ENCODE measurements around the gene LDHD.
"Not testable (repeated sequence)": the region's sequence is repeated elsewhere in the genome, so short reads cannot be mapped to it uniquely, and the experiment has no call there.

LDHD gene

GRCh38 chr16:75116081-75116910 is at the start of gene LDHD:
LDHD (minus strand) TSS chr16:75116780; CDS start chr16:75116720, 60 bp downstream.
- no peak for DNase-seq

- no peak for DNase-seq
Observed at GRCh38 chr16:75160386-75160785, 43.8 kb upstream of the LDHD start.

GRCh38 chr16:75152635-75153034 is 36.1 kb upstream of the LDHD start:
- DNase-seq, result no peak

- no peak for DNase-seq
Observed at GRCh38 chr16:75151798-75152197, 35.2 kb upstream of the LDHD start.

GRCh38 chr16:75148311-75149195 is 32.0 kb upstream of the LDHD start, which contains the start of gene ZFP1:
ZFP1 (plus strand) TSS chr16:75148524; CDS start chr16:75152952, 4,428 bp downstream.
- DNase-seq, result peak; percentile 91

GRCh38 chr16:75147968-75148310 is 31.4 kb upstream of the LDHD start:
- no peak for DNase-seq

GRCh38 chr16:75143941-75144340 is 27.4 kb upstream of the LDHD start:
- DNase-seq, result no peak

- DNase-seq, result no peak
Observed at GRCh38 chr16:75139498-75139897, 22.9 kb upstream of the LDHD start.

GRCh38 chr16:75138636-75139035 is 22.1 kb upstream of the LDHD start:
- no peak for DNase-seq

GRCh38 chr16:75138233-75138632 is 21.7 kb upstream of the LDHD start:
- DNase-seq, result no peak

GRCh38 chr16:75131081-75131480 is 14.5 kb upstream of the LDHD start:
- no peak for DNase-seq

- DNase-seq, result no peak
Observed at GRCh38 chr16:75130150-75130771, 13.7 kb upstream of the LDHD start.

GRCh38 chr16:75129421-75130149 is 13.0 kb upstream of the LDHD start:
- DNase-seq, result not testable (repeated sequence)

- DNase-seq, result no peak
Observed at GRCh38 chr16:75127713-75128415, 11.3 kb upstream of the LDHD start.

GRCh38 chr16:75122609-75123008 is 6.0 kb upstream of the LDHD start:
- no peak for DNase-seq

- DNase-seq, result no peak
Observed at GRCh38 chr16:75121949-75122568, 5.5 kb upstream of the LDHD start.

- DNase-seq, result no peak
Observed at GRCh38 chr16:75120253-75120652, 3.7 kb upstream of the LDHD start.

GRCh38 chr16:75118943-75119539 is 2.5 kb upstream of the LDHD start:
- no peak for DNase-seq

GRCh38 chr16:75116911-75117245 is 298 bp upstream of the LDHD start:
- DNase-seq, result no peak

- DNase-seq, result no peak
Observed at GRCh38 chr16:75114946-75115825, 1.4 kb downstream of the LDHD start.

All from NCI-H1092 treated with DMSO at 0.1 percent for 48 hours (cell line).